ENCODE results near the gene NT5E. TPM values are rescaled to one million over a fixed set of nuclear protein-coding genes. Genes with fewer than 3 reads are reported as not detected.

Gene NT5E
- total RNA-seq, 4 donors from 2014 or later: 14.7 to 40.6 (median 22.7) TPM

DNA sequence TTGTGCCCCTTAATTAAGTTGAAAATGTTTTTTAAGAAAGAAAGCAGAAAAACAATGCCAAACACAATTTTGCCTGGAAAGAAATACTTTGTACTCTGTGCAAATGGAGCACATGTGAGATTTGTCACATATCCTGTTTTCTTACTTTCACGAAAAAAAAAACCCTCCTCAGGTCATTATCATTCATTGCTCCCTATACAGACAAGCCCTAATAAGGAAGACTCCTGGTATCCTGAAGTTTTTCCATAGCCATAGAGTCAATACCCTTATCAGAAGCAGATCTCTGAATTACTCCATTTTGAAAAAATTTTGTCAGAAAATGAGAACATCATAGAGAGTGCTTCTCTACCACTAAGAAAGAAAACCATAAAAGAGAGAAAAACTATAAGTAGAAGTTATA is 14.0 kb upstream of the NT5E start:
- H3K27me3 ChIP-seq: no peaks in the 10 kb centered on the region
- no peaks in the 10 kb centered on the region for H3K9me3 ChIP-seq
- no peaks in the 10 kb centered on the region for H3K36me3 ChIP-seq
- H3K4me1 ChIP-seq: no peaks in the 10 kb centered on the region
- H3K27ac ChIP-seq: no peak overlapping the region
- TF ChIP-seq POLR2A (IDR thresholded peaks at IDR 0.05): no peak
- TF ChIP-seq, protein P1, sequence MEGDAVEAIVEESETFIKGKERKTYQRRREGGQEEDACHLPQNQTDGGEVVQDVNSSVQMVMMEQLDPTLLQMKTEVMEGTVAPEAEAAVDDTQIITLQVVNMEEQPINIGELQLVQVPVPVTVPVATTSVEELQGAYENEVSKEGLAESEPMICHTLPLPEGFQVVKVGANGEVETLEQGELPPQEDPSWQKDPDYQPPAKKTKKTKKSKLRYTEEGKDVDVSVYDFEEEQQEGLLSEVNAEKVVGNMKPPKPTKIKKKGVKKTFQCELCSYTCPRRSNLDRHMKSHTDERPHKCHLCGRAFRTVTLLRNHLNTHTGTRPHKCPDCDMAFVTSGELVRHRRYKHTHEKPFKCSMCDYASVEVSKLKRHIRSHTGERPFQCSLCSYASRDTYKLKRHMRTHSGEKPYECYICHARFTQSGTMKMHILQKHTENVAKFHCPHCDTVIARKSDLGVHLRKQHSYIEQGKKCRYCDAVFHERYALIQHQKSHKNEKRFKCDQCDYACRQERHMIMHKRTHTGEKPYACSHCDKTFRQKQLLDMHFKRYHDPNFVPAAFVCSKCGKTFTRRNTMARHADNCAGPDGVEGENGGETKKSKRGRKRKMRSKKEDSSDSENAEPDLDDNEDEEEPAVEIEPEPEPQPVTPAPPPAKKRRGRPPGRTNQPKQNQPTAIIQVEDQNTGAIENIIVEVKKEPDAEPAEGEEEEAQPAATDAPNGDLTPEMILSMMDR (IDR thresholded peaks at IDR 0.05): no peak
- no peak overlapping the region for H3K4me3 ChIP-seq
- no peak for DNase-seq

DNA sequence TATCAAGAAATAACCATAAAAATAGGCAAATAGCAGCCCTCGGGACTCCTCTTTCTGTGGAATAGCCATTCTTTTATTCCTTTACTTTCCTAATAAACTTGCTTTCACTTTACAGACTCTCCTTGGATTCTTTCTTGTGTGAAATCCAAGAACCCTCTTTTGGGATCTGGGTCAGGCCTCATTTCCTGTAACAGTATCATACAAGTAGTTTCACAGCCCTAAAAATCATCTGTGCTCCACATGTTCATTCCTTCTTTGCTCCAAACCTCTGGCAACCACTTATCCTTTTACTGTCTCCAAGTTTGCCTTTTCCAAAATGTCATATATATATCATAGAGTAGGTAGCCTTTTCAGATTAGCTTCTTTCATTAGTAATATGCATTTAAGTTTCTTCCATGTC is 13.5 kb upstream of the NT5E start:
- Histone ChIP-seq H3K4me1 (no peaks in the 10 kb centered on the region), H3K27me3 (no peaks in the 10 kb centered on the region), H3K9me3 (no peaks in the 10 kb centered on the region), H3K4me3 (no peak overlapping the region), H3K27ac (no peak overlapping the region), H3K36me3 (no peaks in the 10 kb centered on the region)
- TF ChIP-seq, protein P1 (IDR thresholded peaks at IDR 0.05): no peak
- no peak for TF ChIP-seq POLR2A (IDR thresholded peaks at IDR 0.05)
- DNase-seq: no peak

DNA sequence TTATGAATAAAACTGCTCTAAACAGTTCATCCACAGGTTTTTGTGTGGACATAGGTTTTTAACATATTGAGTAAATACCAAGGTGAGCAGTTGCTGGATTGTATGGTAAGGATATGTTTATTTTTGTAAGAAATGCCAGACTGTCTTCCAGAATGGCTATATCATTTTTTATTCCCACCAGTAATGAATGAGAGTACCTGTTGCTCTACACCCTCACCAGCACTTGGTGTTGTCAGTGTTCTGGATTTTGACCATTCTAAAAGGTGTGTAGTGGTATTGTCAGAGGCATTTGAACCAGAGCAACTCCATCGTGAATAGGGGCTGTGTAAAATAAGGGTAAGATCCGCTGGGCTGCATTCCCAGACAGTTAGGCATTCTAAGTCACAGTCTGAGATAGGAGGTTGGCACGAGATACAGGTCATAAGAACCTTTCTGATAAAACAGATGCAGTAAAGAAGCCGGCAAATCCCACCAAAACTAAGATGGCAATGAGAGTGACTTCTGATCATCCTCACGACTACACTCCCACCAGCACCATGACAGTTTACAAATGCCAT is 12.9 kb upstream of the NT5E start:
- Histone ChIP-seq H3K27ac (no peak overlapping the region), H3K36me3 (no peaks in the 10 kb centered on the region), H3K27me3 (no peaks in the 10 kb centered on the region), H3K4me3 (no peak overlapping the region), H3K9me3 (no peaks in the 10 kb centered on the region), H3K4me1 (no peaks in the 10 kb centered on the region)
- no peak for DNase-seq
- TF ChIP-seq POLR2A (IDR thresholded peaks at IDR 0.05): no peak
- TF ChIP-seq, protein P1 (IDR thresholded peaks at IDR 0.05): no peak

DNA sequence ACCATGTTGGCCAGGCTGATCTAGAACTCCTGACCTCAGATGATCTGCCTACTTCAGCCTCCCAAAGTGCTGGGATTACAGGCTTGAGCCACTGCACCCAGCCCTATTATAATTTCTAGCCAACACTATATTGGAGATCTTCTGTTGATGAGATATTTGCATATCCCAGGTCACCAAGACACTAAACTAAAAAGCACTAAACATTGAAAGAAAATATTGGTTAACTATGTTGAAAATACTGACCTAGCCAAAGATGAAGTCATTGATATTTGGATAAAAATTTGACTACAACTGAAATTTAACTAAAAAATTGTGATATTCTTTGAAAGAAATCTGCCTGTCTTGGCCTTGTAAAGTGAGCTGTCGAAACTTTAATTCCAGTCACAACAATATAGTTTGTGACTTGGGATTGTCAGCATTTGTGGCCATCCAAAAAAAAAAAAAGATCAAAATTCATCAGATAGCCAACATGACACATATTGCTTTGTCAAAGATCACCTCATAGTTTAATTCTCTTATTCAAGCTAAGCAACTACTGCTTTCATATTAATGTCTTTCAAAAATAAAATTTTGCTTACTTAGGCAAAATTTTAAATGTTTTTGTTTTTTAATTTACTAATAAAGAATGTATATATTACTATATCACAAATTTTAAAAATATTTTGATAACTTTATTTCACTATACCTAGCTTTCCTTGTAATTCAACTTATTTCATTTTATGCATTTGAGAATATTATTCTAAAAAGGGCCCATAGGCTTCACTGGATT is 6.3 kb upstream of the NT5E start:
- Histone ChIP-seq H3K4me3 (no peak overlapping the region), H3K27me3 (no peaks in the 10 kb centered on the region), H3K4me1 (no peaks in the 10 kb centered on the region), H3K27ac (no peak overlapping the region), H3K36me3 (no peaks in the 10 kb centered on the region), H3K9me3 (no peaks in the 10 kb centered on the region)
- no peak for DNase-seq
- TF ChIP-seq, protein P1 (IDR thresholded peaks at IDR 0.05): no peak
- no peak for TF ChIP-seq POLR2A (IDR thresholded peaks at IDR 0.05)

DNA sequence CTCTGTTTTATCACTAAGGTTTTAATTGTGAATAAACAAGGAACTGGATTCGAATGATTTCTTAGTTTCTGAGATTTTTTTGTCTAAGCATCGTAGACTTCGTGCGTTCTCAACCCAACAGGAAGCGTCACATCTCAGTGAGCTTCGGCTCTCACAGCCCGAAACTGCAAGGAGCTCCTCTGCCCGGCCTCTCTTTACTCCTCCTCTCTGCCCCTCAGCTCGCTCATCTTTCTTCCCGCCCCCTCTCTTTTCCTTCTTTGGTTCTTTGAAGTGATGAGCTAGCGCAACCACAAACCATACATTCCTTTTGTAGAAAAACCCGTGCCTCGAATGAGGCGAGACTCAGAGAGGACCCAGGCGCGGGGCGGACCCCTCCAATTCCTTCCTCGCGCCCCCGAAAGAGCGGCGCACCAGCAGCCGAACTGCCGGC is 480 bp upstream of the NT5E start:
- Histone ChIP-seq H3K4me1 (peaks cover 0 to 29% (median 2%) of the 10 kb centered on the region in 4 donors), H3K27me3 (no peaks in the 10 kb centered on the region), H3K9me3 (no peaks in the 10 kb centered on the region), H3K36me3 (no peaks in the 10 kb centered on the region), H3K4me3 (peak overlapping the region; percentile 41 to 66 (median 57)), H3K27ac (peak overlapping the region; percentile 58 to 85 (median 75))
- TF ChIP-seq, protein P1 (IDR thresholded peaks at IDR 0.05): no peak
- no peak for TF ChIP-seq POLR2A (IDR thresholded peaks at IDR 0.05)
- DNase-seq: peak in 2 of 3 donors; percentile 66 to 70
